Endothelial cell of umbilical vein (primary cell): ENCODE results near the gene NR2E3. TPM values are rescaled to one million over a fixed set of nuclear protein-coding genes. Genes with fewer than 3 reads are reported as not detected.

Experiments used
- BruUV-seq: library from RNA; stranded (reverse); fragments of 400-500 nt; replicated peaks from 2 replicates; lab custom pipeline; 2021; lab: Mats Ljungman, UMichigan
- CTCF ChIA-PET: fragments of 300-600, 350-600 bp; sonication (Branson Sonifier 250); formaldehyde crosslinking; loops from one replicate; lab custom pipeline; 2021; ENCODE audit warnings: antibody characterized with exemption, inconsistent platforms; lab: Charles Lee
- POLR2A ChIA-PET: fragments of 300-600, 350-600 bp; sonication (Branson Sonifier 250); formaldehyde crosslinking; loops from one replicate; lab custom pipeline; 2021; ENCODE audit warnings: antibody characterized with exemption, inconsistent platforms; lab: Charles Lee
- DNase-seq: peaks from one replicate; pipeline ENCODE4 v3.0.0-alpha.2; 2011; ENCODE audit warnings: low read depth, low spot score
- FAIRE-seq: peaks from 2 replicates; lab custom pipeline; 2011; peaks lifted over from hg19 to GRCh38; lab: Jason Lieb, UNC
- H2AFZ ChIP-seq: 2 replicates; pipeline ENCODE4 v1.6.0; 2012; ENCODE audit warnings: low read depth, low read length, control low read depth, inconsistent platforms
- H3K27ac ChIP-seq: 2 replicates; pipeline ENCODE4 v1.5.1; 2011; ENCODE audit warnings: low read depth, mild to moderate bottlenecking, control low read depth, low read length, moderate library complexity; ENCODE audit not compliant: insufficient read depth
- H3K27me3 ChIP-seq, 2 experiments: 2 replicates each; pipeline versions ENCODE4 v1.6.0 to v1.6.1; 2011; ENCODE audit warnings: low read length in 2 of 2, mixed read lengths in 1 of 2; ENCODE audit not compliant: control insufficient read depth in 2 of 2, insufficient read depth in 2 of 2
- H3K36me3 ChIP-seq, 2 experiments: 2 replicates in 1 of 2; 3 replicates in 1 of 2; pipeline ENCODE4 v1.5.1; 2011; ENCODE audit warnings: low read length in 2 of 2, mild to moderate bottlenecking in 1 of 2, moderate library complexity in 1 of 2; ENCODE audit not compliant: control insufficient read depth in 2 of 2, insufficient read depth in 2 of 2; ENCODE audit errors: extremely low read depth in 1 of 2
- H3K4me1 ChIP-seq: 3 replicates; pipeline ENCODE4 v1.5.1; 2011; ENCODE audit warnings: mild to moderate bottlenecking, low read length; ENCODE audit not compliant: control insufficient read depth, insufficient read depth; ENCODE audit errors: extremely low read depth
- H3K4me2 ChIP-seq: 2 replicates; pipeline ENCODE4 v1.6.1; 2011; ENCODE audit warnings: low read length, control low read depth, mixed read lengths; ENCODE audit not compliant: insufficient read depth
- H3K4me3 ChIP-seq, 3 experiments: fragments of 200-600 bp in 1 of 3; sonication (generic), shearing (Covaris generic) in 1 of 3; replicated peaks in 1 of 3; 2 replicates each; pipeline ENCODE4 v1.5.1; 2011 to 2016; ENCODE audit warnings: control low read depth in 3 of 3, low read length in 3 of 3, mild to moderate bottlenecking in 2 of 3, inconsistent platforms in 1 of 3, low read depth in 1 of 3, moderate library complexity in 1 of 3; ENCODE audit not compliant: insufficient read depth in 1 of 3
- H3K79me2 ChIP-seq: 2 replicates; pipeline ENCODE4 v1.6.0; 2012; ENCODE audit warnings: low read length, inconsistent platforms; ENCODE audit not compliant: control insufficient read depth, insufficient read depth
- H3K9ac ChIP-seq: replicated peaks from 2 replicates; pipeline ENCODE3; 2011; ENCODE audit warnings: low read length, control low read depth; ENCODE audit not compliant: insufficient read depth; ENCODE audit errors: extremely low read depth
- H3K9me1 ChIP-seq: replicated peaks from 3 replicates; pipeline ENCODE4 v1.6.0; 2011; ENCODE audit warnings: mild to moderate bottlenecking, low read length; ENCODE audit not compliant: control insufficient read depth, insufficient read depth; ENCODE audit errors: extremely low read depth
- H3K9me3 ChIP-seq: replicated peaks from 2 replicates; pipeline ENCODE4 v1.5.1; 2012; ENCODE audit warnings: low read length, inconsistent platforms; ENCODE audit not compliant: control insufficient read depth, insufficient read depth
- H4K20me1 ChIP-seq: replicated peaks from 2 replicates; pipeline ENCODE3; 2011; ENCODE audit warnings: mild to moderate bottlenecking, low read length; ENCODE audit not compliant: control insufficient read depth, insufficient read depth; ENCODE audit errors: extremely low read depth
- EZH2 ChIP-seq: IDR thresholded peaks from 2 replicates; pipeline ENCODE4 v1.6.1; 2012; ENCODE audit warnings: borderline replicate concordance, low read depth, mild to moderate bottlenecking, moderate library complexity, low read length, inconsistent platforms; ENCODE audit not compliant: severe bottlenecking
- FOS ChIP-seq: IDR thresholded peaks from 2 replicates; pipeline ENCODE4 v1.6.1; 2011; ENCODE audit warnings: mild to moderate bottlenecking, low read length, moderate library complexity, borderline replicate concordance; ENCODE audit not compliant: insufficient read depth
- GATA2 ChIP-seq: IDR thresholded peaks from 2 replicates; pipeline ENCODE4 v1.7.0; 2011; ENCODE audit warnings: low read depth, mild to moderate bottlenecking, moderate library complexity, mixed read lengths, low read length; ENCODE audit not compliant: insufficient read length, insufficient read depth
- dilution Hi-C: fragments of 300-500 bp; cut with MboI; formaldehyde crosslinking; loops from one replicate; pipeline ENCODE4 v1.15.0; 2019; ENCODE audit warnings: low sequenced_read_pairs; ENCODE audit not compliant: extremely low pct_ligation_motif_present
- intact Hi-C: fragments of 100-400 bp; cut with micrococcal nuclease; formaldehyde crosslinking; loops from one replicate; pipeline ENCODE4 v1.10.0; 2022
- polyA plus RNA-seq, 4 experiments: library from polyadenylated mRNA; depleted of rRNA in 3 of 4; stranded (reverse) in 3 of 4; unstranded in 1 of 4; fragments of >200 nt; gene quantifications; 2 replicates each; pipeline versions ENCODE4 v1.2.1 to v1.2.3, GENCODE V29; 2011 to 2012; ENCODE audit warnings: missing spikeins in 1 of 4
- total RNA-seq: library from RNA; stranded (reverse); gene quantifications from 2 replicates; pipeline ENCODE4 v1.2.3, GENCODE V29; 2021
- TF ChIP-seq, protein P1 (sequence below): IDR thresholded peaks from 2 replicates; pipeline ENCODE4 v1.6.1; 2011; ENCODE audit not compliant: insufficient read depth, insufficient read length
- TF ChIP-seq, protein P2 (sequence below), 2 donors: IDR thresholded peaks; 1 replicate in 1 of 2; 2 replicates in 1 of 2; pipeline ENCODE4 v1.5.1; 2011; ENCODE audit warnings: low read length in 2 of 2, mild to moderate bottlenecking in 2 of 2, moderate library complexity in 2 of 2, control low read depth in 1 of 2, inconsistent platforms in 1 of 2, low read depth in 1 of 2; ENCODE audit not compliant: insufficient read depth in 1 of 2; ENCODE audit errors: extremely low read depth in 1 of 2

NR2E3 gene
- total and polyA plus RNA-seq, 2 donors (not counting 3 experiments of a cell fraction or from before 2014, with no cell fraction given), result 0.04 to 0.38 TPM

GRCh38 chr15:71807691-71808091, 2.7 kb upstream of the NR2E3 start:
- H3K4me3 ChIP-seq, result no peak overlapping the region
- ChIA-PET POLR2A (no interaction called here), CTCF (interaction anchor here (0.8 to 12.4 kb wide), 7 partner anchors 9 to 349 kb away, joined by 3 to 235 read pairs (median 4); no protein-coding TSS in a partner anchor)
- H3K4me2 ChIP-seq, result no peak overlapping the region
- no peaks in the 10 kb centered on the region for H3K9me3 ChIP-seq
- H3K4me1 ChIP-seq, result peaks cover 14% of the 10 kb centered on the region
- DNase-seq, result no peak
- FAIRE-seq, result no peak
- TF ChIP-seq EZH2, result no peak
- no peak for TF ChIP-seq FOS
- no peak for TF ChIP-seq GATA2
- TF ChIP-seq, protein P1, sequence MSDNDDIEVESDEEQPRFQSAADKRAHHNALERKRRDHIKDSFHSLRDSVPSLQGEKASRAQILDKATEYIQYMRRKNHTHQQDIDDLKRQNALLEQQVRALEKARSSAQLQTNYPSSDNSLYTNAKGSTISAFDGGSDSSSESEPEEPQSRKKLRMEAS, result no peak
- TF ChIP-seq, protein P2, sequence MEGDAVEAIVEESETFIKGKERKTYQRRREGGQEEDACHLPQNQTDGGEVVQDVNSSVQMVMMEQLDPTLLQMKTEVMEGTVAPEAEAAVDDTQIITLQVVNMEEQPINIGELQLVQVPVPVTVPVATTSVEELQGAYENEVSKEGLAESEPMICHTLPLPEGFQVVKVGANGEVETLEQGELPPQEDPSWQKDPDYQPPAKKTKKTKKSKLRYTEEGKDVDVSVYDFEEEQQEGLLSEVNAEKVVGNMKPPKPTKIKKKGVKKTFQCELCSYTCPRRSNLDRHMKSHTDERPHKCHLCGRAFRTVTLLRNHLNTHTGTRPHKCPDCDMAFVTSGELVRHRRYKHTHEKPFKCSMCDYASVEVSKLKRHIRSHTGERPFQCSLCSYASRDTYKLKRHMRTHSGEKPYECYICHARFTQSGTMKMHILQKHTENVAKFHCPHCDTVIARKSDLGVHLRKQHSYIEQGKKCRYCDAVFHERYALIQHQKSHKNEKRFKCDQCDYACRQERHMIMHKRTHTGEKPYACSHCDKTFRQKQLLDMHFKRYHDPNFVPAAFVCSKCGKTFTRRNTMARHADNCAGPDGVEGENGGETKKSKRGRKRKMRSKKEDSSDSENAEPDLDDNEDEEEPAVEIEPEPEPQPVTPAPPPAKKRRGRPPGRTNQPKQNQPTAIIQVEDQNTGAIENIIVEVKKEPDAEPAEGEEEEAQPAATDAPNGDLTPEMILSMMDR (IDR thresholded peaks at IDR 0.05; ENCODE audit: extremely low read depth in 1 of 2, insufficient read depth in 1 of 2, low read depth in 1 of 2, low read length in 2 of 2), result no peak
- no peaks in the 10 kb centered on the region for H3K36me3 ChIP-seq
- no TSS peak for BruUV-seq
- no peaks in the 10 kb centered on the region for H4K20me1 ChIP-seq
- dilution Hi-C loops, result no loop called here
- intact Hi-C loops, result no loop called here
- no peaks in the 10 kb centered on the region for H3K9me1 ChIP-seq
- no peak overlapping the region for H2AFZ ChIP-seq
- no peaks in the 10 kb centered on the region for H3K27me3 ChIP-seq
- no peaks in the 10 kb centered on the region for H3K79me2 ChIP-seq
- H3K27ac ChIP-seq, result no peak overlapping the region
- H3K9ac ChIP-seq, result no peak overlapping the region
